Hematopoietic multipotent progenitor cell treated with erythropoietin and hydrocortisone succinate and interleukin-3 and kit ligand, for 6 days (in vitro differentiated cells): ENCODE measurements around the gene LDB3.

Source experiments
- DNase-seq: peaks from one replicate; pipeline ENCODE4 v3.0.0-alpha.2; 2015

LDB3 gene

DNA sequence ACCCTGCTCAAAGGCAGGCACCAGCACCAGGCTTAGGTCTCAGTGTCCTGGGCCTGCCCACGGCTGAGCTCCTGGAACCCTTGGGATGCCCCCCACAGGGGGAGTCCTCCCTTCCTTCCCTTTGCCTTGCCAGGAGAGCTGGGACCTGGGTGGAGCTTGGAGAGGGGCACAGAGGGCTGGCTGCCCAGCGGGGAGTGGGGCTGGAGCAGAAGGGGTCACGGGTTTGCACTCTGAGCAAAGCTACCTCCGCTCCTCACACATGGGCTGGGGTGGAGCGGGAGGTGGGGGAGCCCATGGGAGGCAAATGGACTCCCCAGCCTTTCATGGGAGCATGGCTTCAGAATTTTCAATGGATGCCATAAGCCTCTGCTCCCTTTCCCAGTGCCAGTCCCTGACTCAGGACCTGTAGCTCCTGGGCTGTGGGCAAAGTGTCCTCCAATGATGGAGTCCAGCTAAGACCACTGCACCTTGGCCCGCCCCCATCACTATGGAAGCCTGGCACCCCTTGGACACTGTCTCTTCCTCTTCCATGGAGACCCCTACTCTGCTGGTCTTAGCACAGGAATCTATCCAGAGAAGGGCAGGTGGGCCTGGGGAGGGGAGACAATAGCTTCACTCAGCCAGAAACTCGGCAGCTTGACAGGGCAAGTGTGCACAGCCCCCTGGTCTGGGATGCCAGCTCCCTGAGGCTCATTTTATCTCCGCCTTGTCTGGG is 39.9 kb downstream of the LDB3 start:
- DNase-seq, result no peak

DNA sequence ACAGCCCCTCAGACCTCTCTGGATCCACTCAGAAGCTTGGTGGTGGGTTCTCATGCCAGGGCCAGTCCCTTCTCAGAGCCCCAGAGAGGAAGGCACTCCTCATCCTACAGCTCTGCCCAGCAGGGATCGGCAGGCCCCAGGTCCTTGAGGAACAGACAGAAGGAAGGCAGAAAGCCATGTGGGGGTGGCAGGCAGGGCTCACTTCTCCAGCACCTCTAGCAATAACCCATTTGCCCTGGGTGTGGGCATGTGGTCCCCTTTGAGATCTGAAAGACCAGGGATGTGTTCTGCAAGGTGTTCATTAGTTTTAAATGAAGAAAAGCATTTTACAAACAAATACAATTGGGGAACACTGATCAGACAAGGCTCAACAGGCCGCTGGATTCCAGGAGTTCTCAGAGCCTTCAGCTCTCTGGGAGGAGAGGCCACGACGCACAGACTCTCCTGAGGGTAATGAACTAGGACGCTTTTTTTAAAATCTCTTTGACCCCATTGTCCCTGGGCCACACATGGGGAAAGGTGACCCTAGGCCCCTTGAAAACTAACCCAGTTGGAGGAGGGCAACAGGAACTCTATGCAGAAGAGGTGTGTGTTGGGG is 40.6 kb downstream of the LDB3 start:
- no peak for DNase-seq

DNA sequence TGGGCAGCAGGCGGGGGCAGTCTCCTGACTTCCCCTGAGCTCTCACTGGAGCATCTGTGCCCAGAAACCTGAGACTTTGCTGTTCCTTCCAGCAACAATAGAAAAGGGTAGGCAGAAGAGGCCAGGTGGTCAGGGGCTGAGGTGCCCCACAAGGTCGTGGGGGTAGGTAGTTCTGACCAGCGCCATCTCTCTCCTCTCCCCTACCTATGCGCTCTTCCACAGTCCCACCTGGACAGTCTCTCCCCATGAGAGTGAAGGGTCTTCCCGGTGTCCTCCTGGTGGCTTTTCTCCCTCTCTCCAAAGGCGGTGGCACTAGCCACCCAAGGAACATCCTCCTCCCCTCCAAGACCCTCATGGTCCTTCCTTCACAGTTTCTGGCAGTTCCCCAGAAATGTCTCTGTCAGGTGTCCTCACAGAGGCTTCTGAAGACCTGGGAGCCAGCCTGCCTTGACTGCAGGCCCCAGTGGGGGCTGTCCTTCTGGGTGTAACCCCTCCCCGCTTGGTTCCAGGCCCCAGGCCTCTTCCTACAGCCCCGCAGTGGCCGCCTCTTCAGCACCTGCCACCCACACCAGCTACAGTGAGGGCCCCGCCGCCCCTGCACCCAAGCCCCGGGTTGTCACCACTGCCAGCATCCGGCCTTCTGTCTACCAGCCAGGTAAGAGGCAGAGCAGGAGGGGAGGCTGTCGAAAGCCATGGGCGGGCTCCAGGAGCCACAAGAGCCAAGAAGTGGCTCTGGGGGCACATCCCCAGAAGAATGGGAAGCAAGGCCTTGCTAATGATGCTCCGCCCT is 41.3 kb downstream of the LDB3 start:
- no peak for DNase-seq

DNA sequence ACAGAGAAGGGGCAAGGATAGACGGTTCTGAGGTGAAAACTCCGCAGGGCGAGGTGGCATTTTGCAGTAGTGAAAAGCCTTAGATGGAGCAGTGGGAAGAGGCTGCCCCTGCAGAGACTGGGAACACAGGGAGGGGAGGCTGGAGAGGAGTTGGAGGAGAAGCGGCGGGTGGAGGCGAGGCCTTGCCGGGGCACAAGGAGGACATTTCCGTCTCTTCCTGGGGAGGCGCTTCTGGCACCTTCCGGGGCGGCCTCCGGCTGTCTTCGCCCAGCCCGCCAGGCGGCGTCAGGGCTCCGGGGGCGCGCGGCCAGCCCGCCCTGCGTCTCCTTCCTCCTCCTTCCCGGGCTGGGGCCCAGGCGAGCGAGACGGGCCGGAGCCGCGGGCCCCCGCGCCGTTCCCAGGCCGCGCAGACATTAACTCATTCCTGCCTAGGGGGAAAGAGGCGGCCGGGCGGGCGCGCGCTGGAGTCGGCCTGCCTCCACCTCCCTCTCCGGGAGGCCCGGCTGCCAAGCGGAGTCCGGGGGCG is 42.7 kb downstream of the LDB3 start:
- peak; percentile 90 for DNase-seq

DNA sequence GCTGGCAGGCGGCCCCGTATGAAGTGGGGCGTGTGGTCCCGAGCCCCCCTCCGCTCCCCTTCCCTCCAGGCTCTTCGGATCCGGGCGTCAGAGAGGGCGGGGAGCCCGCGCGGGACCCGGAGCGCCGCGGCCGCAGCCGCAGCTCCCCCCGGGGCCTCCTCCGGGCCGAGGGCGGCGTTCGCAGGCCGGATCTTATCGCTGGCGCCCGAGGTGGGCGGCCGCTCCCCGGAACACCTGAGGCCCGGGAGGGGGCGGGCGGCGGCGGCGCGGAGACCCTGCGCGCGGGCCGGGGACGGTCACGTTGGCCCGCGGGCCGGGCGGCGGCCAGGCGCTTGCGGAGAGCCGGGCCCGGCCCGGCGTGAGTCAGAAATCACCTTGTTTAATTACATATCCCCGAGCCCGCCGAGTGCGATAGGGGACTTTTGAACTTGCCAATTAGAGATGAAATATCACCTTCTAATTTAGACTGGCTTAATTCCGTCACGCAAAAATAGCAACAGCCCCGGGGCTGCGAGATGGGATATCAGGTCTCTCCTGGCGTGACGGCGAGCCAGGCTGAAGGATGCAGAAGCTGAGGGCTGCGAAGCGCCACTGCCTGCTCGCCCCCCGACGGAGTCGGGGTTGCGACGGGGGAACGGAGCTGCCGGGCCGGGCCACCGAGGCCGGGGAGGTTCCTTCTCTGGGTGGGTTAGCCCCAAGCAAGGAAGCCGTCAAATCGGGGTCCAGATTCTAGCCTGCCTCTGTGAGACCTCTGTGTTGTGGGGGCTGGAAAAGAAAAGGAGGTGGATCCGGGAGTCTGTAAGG is 43.4 kb downstream of the LDB3 start:
- peak; percentile 48 for DNase-seq

DNA sequence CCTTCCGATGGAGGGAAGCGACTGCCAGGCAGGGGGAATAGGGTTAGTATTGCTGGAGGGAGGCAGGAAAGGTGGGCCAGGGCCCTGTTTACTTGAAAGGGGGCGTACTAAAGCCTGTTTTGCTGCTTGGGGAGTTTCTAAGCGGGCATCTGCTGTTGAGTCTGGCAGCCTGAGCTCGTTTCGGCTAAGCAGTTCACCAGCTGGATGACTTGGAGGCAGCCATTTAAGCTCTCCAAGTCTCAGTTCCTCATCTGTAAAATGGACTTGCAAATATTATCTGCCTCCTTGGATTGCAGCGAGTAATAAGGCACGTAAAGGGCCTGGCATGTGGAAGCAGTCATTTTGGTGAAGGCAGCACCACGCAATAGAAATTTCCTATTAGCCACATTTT is 44.0 kb downstream of the LDB3 start:
- no peak for DNase-seq

DNA sequence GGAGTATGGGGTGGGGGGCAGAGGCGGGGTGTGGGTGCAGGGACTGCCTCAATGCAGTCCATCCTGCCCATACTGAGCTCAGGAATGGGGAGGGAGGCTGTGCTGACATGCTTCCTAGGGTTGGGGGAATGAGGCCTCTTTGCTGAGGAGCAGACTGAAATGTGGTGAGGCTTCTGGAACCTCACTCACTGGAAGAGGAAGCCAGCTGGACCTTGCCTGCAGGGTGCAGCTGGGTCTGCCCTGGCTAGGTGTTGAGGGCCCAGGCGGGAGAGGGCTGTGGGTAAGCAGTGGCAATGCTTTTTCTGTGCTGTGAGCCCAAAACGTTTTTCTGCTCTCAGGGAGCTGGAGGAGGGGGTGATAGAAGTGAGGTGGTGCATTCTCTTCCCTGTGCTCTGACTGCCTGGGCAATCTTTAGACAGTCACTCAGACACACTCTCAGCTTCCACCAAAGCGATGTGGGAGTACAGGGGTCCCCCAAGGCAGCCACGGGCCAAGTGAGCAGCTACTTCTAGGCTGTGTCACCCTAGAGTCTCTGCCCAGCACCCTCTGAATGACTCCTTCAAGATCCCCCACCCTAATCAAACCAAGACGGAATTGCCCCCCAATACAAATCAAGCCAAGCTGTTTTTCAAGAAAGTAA is 47.0 kb downstream of the LDB3 start:
- no peak for DNase-seq

DNA sequence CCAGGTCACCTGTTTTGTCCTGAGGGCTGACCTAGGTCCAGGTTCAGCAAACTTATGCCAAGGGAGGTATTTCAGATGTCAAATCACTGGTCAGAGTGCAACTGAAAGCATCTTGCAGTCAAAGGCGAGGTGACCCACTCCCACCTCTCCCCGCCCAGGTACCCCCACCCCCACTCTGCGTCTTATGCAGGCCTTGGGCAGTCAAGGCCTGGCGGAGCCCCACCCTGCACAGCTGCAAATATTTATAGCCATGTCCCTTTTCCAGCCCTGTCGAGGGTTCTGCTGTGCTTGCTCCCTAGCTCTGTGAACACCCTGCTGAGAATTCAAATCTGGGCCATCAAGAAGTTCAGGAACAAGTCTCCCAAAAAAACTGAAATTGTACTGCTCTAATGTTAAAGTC is 47.5 kb downstream of the LDB3 start:
- DNase-seq, result no peak

DNA sequence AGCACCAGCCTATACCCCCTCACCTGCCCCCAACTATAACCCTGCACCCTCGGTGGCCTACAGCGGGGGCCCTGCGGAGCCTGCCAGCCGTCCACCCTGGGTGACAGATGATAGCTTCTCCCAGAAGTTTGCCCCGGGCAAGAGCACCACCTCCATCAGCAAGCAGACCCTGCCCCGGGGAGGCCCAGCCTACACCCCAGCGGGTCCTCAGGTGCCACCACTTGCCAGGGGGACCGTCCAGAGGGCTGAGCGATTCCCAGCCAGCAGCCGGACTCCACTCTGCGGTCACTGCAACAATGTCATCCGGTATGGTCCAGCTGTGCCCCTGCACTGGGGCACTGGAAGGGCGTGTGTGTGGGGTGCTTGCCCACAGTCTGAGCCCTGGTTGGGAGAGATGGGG is 48.2 kb downstream of the LDB3 start:
- DNase-seq, result no peak

DNA sequence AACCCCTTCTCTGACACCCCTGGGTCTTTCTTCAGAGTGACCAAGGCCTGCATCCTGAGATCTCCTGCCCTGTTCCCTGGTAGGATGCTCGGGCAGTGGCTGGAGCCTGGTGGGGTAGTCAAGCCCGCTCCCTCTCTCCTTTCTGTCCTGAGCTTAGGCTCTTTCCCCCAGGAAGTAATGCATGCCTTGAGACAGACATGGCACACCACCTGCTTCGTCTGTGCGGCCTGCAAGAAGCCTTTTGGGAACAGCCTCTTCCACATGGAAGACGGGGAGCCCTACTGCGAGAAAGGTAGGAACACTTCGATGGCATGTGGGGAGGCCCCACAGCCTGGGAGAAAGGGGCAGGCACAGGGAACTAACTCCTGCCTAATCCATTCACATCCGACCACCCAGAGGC is 50.2 kb downstream of the LDB3 start:
- DNase-seq, result no peak

DNA sequence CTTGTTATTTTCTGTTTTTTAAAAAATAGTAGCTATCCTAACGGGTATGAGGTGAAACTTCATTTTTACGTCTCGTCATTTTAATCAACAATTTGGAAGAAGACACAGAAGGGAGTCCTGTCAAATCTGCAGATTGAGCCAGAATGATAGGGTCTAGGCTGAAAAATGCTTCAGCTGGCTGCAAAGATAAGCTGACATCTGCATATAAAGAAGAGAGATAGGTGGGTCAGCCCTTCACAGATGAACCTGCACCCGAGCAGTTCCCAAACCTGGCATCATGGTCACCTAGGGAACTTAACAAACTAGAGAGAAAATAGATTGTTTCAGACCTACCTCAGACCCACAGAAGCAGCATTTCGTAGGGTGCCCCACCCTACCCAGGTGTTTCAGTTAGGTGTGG is 52.9 kb downstream of the LDB3 start:
- no peak for DNase-seq

DNA sequence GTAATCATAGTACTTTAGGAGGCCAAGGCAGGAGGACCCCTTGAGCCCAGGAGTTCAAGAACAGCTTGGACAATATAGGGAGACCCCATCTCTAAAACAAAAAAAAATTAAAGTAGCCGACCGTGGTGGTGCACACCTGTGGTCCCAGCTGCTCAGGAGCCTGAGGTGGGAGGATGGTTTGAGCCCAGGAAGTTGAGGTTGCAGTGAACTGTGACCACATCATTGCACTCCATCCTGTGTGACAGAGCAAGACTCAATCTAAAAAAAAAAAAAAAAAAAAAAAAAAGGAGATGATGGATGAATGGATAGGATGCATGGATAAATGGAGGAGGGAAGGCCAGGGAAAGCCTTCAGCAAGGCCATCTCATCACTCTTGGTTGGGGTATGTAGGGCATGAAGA is 54.7 kb downstream of the LDB3 start:
- no peak for DNase-seq

DNA sequence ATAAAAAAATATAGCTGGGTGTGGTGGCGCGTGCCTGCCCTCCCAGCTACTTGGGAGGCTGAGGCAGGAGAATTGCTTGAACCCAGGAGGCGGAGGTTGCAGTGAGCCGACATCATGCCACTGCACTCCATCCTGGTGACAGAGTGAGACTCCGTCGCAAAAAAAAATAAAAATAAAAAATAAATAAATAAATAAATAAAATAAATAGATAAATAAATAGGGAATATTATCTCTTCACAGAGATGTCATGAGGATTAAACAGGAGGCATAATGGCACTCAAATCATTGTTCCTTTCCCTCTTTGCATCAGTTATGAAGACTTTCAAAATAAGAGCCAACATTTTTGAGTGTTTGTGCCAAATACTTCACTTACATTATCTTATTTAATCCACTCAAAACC is 56.1 kb downstream of the LDB3 start:
- DNase-seq, result no peak

DNA sequence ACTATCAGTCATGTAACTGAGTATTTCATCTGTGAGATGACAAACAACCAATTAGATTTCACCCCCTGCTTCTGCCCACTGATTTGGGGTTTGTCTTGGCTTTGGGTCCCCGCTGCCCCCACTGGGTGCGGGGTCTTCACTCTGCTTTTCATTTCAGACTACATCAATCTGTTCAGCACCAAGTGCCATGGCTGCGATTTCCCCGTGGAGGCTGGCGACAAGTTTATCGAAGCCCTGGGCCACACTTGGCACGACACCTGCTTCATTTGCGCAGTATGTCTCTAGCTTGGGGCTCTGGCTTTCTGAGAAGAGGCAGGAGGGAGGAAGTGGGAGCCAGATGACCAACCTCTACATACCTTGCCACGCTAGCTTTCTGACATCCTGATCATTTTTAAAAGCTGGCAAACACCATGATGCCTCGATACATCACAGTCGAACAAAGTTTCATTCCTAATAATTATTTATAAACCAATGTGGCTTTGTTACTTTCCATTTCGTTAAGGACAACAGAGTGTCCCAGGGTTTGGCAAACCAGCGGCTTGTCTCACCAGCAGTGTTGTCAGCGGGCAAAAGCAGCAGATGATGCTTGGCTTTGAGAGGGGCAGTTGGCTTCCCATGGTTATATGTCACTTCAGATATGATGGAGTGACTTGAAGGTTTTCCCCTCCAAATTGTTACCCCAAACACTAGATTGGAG is 57.8 kb downstream of the LDB3 start:
- DNase-seq, result no peak

DNA sequence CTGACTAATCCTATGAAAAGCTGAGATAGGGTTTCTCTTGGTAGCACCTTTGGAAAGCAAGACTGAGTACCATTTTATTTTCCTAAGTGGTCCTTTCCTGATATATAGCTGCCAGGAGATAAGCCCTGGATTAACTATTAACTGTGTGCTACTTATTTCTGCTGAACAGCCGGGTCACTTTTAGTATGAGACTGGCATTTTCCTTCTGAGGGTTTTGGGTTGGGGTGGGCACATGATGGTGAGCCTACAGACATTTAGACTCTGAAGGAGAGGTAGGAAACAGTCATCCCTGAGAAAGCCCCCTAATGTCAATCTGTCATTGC is 58.3 kb downstream of the LDB3 start:
- DNase-seq, result no peak

DNA sequence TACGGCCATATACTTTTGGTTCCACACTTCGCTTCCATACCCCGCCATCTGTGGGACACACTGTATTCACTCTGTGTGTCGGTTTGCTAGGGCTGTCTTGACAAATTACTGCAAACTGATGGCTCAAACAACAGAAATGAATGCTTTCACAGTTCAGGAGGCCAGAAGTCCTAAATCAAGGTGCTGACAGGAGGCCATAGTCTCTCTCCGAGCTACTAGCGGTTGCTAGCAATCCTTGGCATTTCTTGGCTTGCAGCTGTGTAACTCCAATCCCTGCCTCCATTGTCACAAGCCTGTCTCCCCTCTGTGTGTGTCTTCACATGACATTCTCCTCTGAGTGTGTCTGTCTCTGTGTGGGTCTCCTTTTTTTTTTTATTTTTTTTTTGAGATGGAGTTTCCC is 59.2 kb downstream of the LDB3 start:
- no peak for DNase-seq

DNA sequence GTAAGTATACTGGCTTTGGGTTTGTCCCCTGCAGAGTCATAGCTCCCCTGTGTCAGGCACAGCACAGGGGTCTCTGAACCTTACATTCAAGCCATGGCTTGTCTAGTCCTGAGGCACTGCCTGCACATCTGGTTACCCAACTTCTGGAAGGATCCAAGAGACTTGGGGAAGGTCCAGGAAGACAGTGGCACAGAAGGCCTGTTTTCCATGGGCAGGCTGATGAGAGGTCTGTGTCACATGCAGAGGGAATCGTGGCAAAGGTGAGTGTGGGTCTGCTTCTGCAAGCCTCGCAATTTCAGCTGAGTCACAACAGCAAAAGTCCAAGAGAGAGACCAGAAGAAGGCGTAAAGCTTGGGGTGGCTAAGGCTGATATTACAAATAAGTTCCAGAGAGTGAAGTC is 59.7 kb downstream of the LDB3 start:
- no peak for DNase-seq

DNA sequence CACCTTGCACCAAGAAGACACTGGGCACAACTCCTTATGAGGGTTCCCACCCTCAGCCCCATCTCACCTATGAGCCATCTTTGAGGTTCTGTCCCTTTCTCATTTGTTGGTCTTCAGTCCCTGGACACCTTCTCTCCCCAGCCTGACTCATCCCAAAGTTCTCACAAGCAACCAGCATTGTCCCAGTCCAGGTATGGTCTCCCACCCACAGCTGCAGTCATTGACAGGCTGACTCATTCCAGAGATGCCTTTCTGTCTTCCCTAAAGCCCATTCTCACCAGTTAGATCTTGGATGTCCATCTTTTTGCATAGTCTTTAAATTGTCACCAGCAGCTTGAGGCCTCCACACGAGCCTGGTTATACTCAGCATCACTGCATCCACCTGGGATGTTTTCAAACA is 61.4 kb downstream of the LDB3 start:
- no peak for DNase-seq

DNA sequence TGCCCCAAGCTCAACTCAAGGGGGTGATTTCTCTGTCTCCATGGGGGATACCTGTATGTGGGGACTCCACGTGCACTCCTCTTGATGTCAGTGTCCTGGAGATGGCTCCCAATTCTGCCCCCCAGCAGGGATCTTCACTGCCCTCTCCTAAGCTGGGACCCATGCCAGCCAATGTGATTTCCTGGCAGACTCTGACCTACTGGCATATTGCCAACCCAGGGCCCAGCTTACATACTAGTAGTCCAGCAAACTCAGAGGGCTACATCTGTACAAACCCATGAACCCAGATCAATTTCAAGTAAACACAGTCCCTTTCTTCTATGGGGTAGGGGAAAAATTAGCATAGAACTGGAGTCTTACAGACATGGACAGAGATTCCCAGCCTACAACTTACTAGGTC is 61.9 kb downstream of the LDB3 start:
- DNase-seq, result no peak

DNA sequence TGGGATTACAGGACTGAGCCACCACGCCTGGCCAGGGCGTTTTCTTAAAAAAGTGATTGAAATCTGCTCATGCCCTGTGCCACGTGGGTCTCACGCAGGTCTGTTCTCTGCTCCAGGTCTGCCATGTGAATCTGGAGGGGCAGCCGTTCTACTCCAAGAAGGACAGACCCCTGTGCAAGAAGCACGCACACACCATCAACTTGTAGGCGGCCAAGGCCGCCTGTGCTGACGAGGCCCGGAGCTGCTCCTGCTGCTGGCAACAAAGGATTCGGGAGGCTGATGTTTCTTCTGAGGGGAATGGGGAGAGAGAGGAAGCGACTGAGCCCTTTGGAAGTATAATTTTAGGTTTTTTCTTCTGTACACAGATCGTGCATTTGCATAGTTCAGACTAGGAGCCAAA is 64.5 kb downstream of the LDB3 start:
- DNase-seq, result no peak

DNA sequence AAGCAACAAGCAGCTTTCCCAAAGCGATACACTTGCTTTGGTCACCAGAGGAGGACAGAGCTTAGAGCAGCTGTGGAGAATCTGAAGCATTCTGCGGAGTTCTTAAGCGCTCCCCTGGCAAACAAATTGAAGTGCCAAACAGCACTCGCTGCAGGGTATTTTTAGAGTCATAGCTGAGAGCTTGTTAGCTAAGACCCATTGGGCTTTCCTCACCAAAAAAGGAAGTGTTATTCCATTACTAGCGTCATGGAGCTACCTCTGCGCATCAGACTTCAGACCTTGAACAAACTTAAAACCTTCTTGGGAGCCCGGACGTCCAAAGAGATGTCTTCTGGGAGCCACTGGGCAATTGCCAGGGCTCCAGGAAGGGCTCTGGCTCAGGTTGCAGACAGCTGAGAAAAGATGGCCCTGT is 65.0 kb downstream of the LDB3 start:
- no peak for DNase-seq
